Stimulated activated CD8-positive, alpha-beta memory T cell treated with anti-CD3 and anti-CD28 coated beads, Interleukin-12 subunit alpha, Interleukin-12 subunit beta, amount 100 ng/mL, for 1 hour (primary cell): Measurements from ENCODE around the gene CNIH2.
"Not testable (repeated sequence)": the region's sequence is repeated elsewhere in the genome, so short reads cannot be mapped to it uniquely, and the experiment has no call there.

Source experiments
- DNase-seq: peaks from one replicate; pipeline ENCODE4 v3.0.0-alpha.2; 2020; ENCODE audit warnings: low read depth

The CNIH2 gene

DNA sequence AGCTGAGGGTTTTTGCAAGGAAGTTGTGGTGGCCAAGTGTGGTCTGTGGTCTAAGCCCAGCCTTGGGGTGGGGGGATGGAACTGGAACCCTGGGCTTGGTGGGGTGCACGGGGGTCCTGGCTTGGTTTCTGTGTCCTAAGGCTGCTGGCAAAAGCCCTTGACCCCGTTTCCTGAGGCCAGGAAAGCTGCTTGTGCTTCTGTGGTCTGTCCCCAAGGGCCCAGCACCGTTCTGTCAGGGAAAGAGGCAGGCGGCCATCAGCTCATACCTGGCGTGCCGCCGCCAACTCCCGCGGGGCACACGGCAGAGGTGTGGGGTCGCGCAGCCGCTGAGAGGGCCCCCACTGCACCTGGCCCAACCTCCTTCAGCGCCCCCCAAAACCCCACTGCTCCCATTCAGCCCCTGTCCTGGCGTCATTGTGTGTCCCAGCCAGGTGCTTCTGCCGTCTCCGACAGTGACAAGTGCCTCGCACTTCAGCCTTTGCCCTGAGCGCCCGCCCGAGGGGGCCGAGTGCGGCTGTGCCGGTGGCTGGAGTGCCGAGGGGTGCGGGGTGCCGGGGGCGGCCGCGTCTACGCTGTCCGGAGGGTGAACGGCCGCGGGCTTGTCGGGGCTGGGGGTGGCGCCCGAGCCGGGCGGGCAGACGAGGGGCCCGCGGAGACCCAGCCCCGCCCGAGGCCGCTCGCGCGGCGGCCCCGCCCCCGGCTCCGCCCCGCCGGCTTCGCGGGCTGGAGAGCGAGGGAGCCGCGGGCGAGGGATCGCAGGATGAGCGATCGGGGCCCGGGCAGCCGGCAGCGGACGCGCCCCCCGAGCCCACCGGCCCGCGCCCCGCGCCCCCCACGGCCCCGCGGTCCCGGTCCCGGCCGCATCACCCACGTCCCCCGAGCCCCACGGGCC lies at the start of gene CNIH2:
Gene CNIH2 (plus strand): TSS at position 705 of the 892 bp plus-strand sequence. CDS start 282 bp downstream, outside the sequence.
- no peak for DNase-seq

GRCh38 chr11:66228521-66228920 lies 49.5 kb upstream of the CNIH2 start:
- no peak for DNase-seq

DNA sequence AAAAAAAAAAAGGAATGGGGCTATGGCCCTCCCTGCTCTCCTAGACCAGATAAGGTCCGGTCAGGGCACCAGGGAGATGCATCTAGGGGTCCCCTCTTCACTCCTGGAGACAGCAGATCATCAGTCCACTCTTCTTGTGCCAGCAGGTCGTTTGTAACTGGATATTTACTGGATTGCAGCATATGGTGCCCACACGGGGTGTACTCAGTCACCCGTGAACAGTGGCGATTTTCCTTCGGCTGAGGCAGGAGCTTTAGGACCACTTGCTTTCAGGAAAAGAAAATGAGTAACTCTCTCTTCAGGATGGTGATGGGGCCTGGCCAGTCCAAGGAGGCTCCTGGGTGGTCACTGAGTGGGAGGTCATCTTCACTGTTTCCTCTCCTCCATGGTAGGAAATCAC lies 47.8 kb upstream of the CNIH2 start:
- no peak for DNase-seq

GRCh38 chr11:66230978-66231377 lies 47.0 kb upstream of the CNIH2 start:
- no peak for DNase-seq

- DNase-seq, result no peak
These were observed 46.4 kb upstream of the CNIH2 start for GRCh38 chr11:66231561-66231960.

GRCh38 chr11:66232769-66233168 lies 45.2 kb upstream of the CNIH2 start:
- DNase-seq, result no peak

- no peak for DNase-seq
These were observed 44.7 kb upstream of the CNIH2 start for GRCh38 chr11:66233301-66233700.

GRCh38 chr11:66235141-66235540 lies 42.8 kb upstream of the CNIH2 start:
- DNase-seq, result no peak

DNA sequence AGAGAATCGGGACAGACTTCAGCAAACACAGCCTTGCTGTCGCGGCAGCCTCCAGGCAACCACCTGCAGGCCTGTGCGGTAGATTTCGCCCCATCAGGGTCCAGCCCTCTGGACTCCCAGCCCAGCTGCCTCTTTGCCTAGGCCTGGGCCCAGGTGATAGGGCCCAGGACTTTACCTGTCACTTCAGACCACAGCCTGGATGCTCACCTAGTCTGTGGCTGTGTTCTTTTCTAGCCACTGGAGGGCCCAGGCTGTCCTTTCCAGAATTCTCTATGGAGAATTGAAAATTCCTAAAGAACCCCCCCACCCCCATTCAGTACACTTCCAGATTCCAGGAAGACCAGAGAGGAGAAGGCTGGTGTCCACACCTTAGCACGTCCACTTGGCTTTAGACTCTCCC lies 40.1 kb upstream of the CNIH2 start:
- no peak for DNase-seq

- DNase-seq, result no peak
These were observed 39.1 kb upstream of the CNIH2 start for GRCh38 chr11:66238786-66239413.

DNA sequence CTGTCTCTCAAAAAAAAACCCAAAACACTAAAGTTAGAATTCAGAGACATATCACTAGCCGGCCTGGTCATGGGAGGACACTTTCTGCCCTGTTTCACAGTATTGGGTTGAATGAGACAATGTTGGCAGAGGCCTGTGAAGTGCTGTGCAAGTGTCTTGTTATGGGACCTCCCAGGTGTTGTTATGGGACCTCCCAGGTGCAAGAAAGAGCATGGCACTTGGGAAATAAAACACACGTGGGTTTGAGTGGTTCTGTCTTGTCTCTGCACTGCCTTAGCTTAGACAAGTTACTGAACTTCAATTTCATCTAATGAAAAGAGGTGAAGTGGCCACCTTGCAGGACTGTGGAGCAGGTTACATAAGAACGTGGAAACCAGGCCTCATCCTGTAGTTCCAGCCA lies 38.5 kb upstream of the CNIH2 start:
- DNase-seq, result no peak

DNA sequence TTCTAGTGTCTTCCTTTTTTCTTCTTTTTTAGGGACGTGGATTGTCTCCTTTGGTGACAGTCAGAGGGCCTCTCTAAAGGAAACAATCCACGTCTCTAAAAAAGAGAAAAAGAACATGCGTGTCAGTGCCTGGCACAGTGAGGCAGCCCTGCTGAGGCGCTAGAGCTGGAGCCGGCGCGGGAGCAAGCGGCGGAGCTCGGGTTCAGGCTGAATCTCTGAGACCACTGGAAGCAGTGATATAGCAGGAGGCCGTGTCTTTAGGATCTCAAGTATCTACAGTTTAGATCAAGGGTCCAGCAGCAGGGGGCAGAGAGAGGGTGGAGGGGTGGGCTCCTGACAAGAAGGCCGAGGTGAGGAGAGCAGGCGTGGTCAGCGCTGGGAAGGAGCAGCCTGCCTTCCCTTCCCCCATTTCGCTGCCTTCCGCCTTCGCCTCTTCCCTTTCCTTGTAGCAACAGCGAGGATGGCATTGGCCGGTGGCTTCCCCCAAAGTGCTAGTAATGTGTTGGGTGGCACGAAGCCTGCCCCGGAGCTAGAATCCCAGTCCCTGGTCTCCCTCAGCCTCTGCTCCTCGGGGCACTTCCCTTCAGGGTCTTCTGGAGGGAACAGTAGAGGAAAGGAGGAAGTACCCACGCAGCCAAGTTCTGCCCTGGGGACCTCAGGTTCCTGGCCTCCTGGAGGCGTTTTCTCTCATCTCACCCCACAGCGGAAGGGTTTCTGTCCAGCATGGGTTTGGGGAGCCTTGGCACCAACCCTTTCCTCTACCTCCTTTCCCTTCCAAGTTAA lies 37.8 kb upstream of the CNIH2 start:
- no peak for DNase-seq

DNA sequence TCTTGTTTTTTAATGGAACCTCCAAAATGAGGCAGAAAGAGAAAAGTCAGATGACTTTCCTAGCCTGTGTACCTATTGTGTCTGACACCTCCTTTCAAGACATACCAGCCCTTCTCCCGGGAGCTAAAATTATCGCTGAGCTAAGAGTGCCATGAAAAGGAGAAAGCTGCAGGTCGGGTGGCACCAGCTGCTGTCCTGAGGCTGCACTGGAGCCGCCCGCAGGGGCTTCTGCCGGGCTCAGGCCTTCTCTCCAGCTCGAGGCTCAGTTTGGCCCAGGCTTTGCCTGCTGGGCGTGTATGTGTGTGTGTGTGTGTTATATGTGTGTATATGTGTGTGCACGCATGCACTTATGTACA lies 37.2 kb upstream of the CNIH2 start:
- no peak for DNase-seq

GRCh38 chr11:66242095-66242765 lies 35.7 kb upstream of the CNIH2 start:
- DNase-seq, result no peak

DNA sequence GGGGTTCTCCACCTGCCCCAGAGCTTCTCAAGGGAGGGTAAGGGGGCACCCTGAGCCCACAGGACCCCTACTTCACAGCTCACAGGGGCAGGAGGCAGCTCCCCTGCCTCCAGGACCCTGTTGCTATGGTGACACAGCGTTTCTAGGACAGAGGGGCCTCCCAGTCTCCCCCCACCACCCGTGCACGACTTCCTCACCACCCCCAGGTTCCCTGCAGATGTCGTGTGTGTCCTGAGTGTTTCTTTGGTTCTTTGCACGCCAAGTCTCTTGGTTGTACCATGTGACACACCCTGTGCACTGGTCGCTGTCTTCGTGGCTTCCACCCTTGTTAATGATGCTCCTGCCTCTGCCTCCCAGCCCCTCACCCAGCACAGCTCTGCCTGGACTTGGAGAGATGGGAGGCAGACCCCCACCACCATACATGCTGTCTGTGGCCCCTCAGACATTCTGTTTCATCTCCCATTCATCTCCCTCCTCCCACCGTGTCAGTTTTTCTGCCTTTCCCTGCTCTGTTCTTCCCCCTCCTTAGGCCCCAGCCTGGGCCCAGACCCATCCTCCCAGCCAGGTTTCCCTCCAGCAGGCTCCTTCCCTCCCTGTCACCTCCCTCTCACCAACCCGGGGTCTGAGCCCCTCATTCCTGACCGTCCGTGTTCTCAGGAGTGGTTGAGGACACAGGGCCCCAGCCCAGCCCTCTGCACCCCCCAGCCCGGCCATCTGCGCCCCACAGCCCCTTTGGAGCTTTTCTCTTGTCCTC lies 34.0 kb upstream of the CNIH2 start:
- DNase-seq, result no peak

GRCh38 chr11:66247295-66247694 lies 30.7 kb upstream of the CNIH2 start:
- no peak for DNase-seq

- no peak for DNase-seq
These were observed 30.2 kb upstream of the CNIH2 start for GRCh38 chr11:66247801-66248200.

GRCh38 chr11:66248903-66249302 lies 29.1 kb upstream of the CNIH2 start:
- no peak for DNase-seq

- no peak for DNase-seq
These were observed 26.2 kb upstream of the CNIH2 start for GRCh38 chr11:66251809-66252208.

GRCh38 chr11:66253081-66253480 lies 24.9 kb upstream of the CNIH2 start:
- DNase-seq, result not testable (repeated sequence)

GRCh38 chr11:66258473-66258893 lies 19.5 kb upstream of the CNIH2 start:
- no peak for DNase-seq
